ENCODE measurements around the gene ITGAL.
A peak's percentile ranks its signal among the peaks of the same experiment; 100 is the strongest.

The ITGAL gene

GRCh38 chr16:30570636-30571444, 98.3 kb downstream of the ITGAL start:
- DNase-seq = no peak

- peak; percentile 98 for DNase-seq
These were observed 99.1 kb downstream of the ITGAL start, which contains the start of gene ZNF688 for GRCh38 chr16:30571445-30572322. ZNF688 (minus strand) TSS chr16:30571714; CDS start chr16:30571629, 85 bp downstream.
